ENCODE results near the gene CDC14A. TPM values are rescaled to one million over a fixed set of nuclear protein-coding genes. Genes with fewer than 3 reads are reported as not detected.

Gene CDC14A
- total RNA-seq, 2 donors from 2014 or later, result 10.6 to 11.3 TPM

DNA sequence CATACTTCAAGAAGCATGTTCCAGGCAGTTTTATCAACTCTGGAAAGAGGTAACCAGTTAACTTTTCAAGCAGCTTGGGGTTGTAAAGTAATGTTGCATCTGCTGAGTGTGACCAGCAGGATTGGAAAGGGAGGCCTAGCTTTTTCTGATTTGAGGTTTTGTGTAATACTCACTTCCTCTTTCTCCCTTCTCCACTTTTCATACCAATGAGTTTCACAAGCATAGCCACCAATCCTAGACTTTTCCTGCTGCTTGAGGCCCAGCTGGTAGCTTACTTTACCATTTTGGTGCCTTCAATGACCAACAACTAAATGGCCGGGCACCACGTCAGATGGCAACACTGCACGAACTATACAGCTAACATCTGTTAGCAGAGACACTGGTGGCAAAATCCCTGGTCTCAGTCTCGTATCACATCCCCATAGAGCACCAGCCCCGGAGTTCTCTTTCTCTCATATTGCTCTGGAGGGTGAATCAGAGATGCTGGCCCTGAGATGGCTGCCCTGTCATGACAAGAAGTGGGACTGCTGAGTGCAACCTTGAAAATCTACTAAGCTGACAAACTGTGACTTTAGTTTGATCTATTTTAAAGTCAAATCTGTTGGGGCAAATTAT is 170.8 kb downstream of the CDC14A start:
- TF ChIP-seq, protein P1, sequence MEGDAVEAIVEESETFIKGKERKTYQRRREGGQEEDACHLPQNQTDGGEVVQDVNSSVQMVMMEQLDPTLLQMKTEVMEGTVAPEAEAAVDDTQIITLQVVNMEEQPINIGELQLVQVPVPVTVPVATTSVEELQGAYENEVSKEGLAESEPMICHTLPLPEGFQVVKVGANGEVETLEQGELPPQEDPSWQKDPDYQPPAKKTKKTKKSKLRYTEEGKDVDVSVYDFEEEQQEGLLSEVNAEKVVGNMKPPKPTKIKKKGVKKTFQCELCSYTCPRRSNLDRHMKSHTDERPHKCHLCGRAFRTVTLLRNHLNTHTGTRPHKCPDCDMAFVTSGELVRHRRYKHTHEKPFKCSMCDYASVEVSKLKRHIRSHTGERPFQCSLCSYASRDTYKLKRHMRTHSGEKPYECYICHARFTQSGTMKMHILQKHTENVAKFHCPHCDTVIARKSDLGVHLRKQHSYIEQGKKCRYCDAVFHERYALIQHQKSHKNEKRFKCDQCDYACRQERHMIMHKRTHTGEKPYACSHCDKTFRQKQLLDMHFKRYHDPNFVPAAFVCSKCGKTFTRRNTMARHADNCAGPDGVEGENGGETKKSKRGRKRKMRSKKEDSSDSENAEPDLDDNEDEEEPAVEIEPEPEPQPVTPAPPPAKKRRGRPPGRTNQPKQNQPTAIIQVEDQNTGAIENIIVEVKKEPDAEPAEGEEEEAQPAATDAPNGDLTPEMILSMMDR (IDR thresholded peaks at IDR 0.05), result no peak
- DNase-seq (ENCODE audit: low spot score) (no peak), ATAC-seq (ENCODE audit: insufficient number of reproducible peaks, low FRiP score, low read depth) (no peak)
- H3K9me3 ChIP-seq, result no peaks in the 10 kb centered on the region
- no peaks in the 10 kb centered on the region for H3K36me3 ChIP-seq
- no peak overlapping the region for H3K27ac ChIP-seq
- H3K4me1 ChIP-seq (ENCODE audit: control insufficient read depth in 1 of 2, low read depth in 2 of 2), result peaks cover 0 to 7% of the 10 kb centered on the region in 2 donors
- no peak overlapping the region for H3K4me3 ChIP-seq
- no peaks in the 10 kb centered on the region for H3K27me3 ChIP-seq (replicated peaks; ENCODE audit: insufficient read depth)

DNA sequence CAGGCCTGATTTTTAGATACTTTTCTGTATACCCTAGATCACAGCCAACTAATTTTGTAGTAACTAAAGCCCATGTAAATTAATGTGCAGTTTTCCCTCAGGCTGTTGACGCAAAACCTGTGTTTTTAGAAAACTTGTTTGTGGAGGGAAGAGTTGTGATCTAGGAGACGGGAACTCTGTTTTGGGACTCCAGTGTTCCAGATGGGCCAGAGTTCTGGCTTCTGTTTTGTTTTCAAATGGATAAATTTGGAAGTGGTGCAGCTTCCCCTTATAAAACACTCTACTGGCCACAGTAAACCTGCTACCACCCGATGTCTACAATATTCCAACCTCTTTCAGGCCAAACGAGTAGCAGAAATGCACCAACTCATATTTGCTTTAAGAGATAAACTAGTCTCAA is 172.0 kb downstream of the CDC14A start:
- no peaks in the 10 kb centered on the region for H3K27me3 ChIP-seq (replicated peaks; ENCODE audit: insufficient read depth)
- no peak for ATAC-seq (ENCODE audit: insufficient number of reproducible peaks, low FRiP score, low read depth)
- no peaks in the 10 kb centered on the region for H3K9me3 ChIP-seq
- H3K4me1 ChIP-seq (ENCODE audit: control insufficient read depth in 1 of 2, low read depth in 2 of 2), result peaks cover 0 to 13% of the 10 kb centered on the region in 2 donors
- H3K36me3 ChIP-seq, result no peaks in the 10 kb centered on the region
- no peak overlapping the region for H3K27ac ChIP-seq
- no peak for DNase-seq (ENCODE audit: low spot score)
- TF ChIP-seq, protein P1 (IDR thresholded peaks at IDR 0.05), result no peak
- H3K4me3 ChIP-seq, result no peak overlapping the region

DNA sequence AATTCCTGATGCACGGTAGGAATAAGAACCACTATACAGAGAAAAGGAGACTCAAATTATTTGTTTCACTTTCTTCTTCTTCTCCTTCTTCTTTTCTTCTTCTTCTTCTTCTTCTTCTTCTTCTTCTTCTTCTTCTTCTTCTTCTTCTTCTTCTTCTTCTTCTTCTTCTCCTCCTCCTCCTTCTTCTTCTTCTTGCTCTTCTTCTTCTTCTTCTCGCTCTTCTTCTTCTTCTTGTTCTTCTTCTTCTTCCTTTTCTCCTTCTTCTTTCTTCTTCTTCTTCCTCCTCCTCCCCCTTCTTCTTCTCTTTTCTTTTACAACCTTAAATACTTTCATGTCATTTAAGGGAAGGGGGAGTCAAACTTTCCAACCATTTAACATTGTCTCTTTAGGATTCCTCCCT is 174.6 kb downstream of the CDC14A start:
- Histone ChIP-seq H3K4me3 (no peak overlapping the region), H3K36me3 (no peaks in the 10 kb centered on the region), H3K9me3 (no peaks in the 10 kb centered on the region), H3K4me1 (ENCODE audit: control insufficient read depth in 1 of 2, low read depth in 2 of 2) (peaks cover 4 to 18% of the 10 kb centered on the region in 2 donors), H3K27me3 (replicated peaks; ENCODE audit: insufficient read depth) (no peaks in the 10 kb centered on the region), H3K27ac (no peak overlapping the region)
- no peak for DNase-seq (ENCODE audit: low spot score)
- no peak for ATAC-seq (ENCODE audit: insufficient number of reproducible peaks, low FRiP score, low read depth)
- TF ChIP-seq, protein P1 (IDR thresholded peaks at IDR 0.05), result no peak

DNA sequence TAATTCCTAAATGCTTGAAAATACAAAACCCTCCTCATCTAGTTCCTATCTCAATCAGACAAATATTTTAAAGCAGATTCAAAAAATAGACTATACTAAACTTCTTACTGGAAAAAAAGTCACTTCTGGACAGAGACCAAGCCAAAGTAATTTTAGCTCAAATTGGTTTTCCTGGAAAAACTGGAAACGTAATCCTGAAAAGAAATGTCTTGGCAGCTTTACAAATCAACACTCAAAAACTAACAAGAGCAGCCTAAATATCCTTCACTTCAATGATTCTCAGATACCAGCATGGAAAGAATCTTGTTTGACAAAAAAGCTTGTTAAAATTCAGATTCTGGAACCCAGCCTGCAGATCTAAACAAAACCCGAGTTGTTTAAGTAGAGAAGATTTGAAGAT is 176.6 kb downstream of the CDC14A start:
- no peak overlapping the region for H3K27ac ChIP-seq
- no peaks in the 10 kb centered on the region for H3K27me3 ChIP-seq (replicated peaks; ENCODE audit: insufficient read depth)
- H3K36me3 ChIP-seq, result no peaks in the 10 kb centered on the region
- no peak overlapping the region for H3K4me3 ChIP-seq
- DNase-seq (ENCODE audit: low spot score) (no peak), ATAC-seq (ENCODE audit: insufficient number of reproducible peaks, low FRiP score, low read depth) (no peak)
- TF ChIP-seq, protein P1 (IDR thresholded peaks at IDR 0.05), result no peak
- peaks cover 4 to 18% of the 10 kb centered on the region in 2 donors for H3K4me1 ChIP-seq (ENCODE audit: control insufficient read depth in 1 of 2, low read depth in 2 of 2)
- no peaks in the 10 kb centered on the region for H3K9me3 ChIP-seq

DNA sequence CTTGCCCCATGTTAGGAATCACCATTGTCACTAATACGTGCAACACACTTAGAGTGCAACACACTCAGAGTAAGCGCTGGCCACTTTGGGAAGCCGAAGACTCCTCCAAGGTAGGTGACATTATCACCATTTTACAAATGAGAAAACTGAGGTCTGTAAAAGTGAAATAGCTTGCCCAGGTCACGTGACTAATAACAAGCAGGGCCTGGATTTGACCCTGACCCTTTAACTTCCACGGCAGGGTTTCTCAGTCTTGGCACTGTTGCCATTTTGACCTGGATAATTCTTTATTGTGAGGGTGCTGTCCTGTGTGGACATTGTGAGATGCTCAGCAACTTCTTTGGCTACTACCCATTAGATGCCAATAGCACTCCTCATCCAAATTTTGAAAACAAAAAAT is 177.8 kb downstream of the CDC14A start:
- no peak for DNase-seq (ENCODE audit: low spot score)
- H3K36me3 ChIP-seq, result no peaks in the 10 kb centered on the region
- no peak overlapping the region for H3K4me3 ChIP-seq
- H3K27ac ChIP-seq, result no peak overlapping the region
- no peak for ATAC-seq (ENCODE audit: insufficient number of reproducible peaks, low FRiP score, low read depth)
- H3K4me1 ChIP-seq (ENCODE audit: control insufficient read depth in 1 of 2, low read depth in 2 of 2), result peaks cover 4 to 12% of the 10 kb centered on the region in 2 donors
- no peaks in the 10 kb centered on the region for H3K9me3 ChIP-seq
- no peaks in the 10 kb centered on the region for H3K27me3 ChIP-seq (replicated peaks; ENCODE audit: insufficient read depth)
- TF ChIP-seq, protein P1 (IDR thresholded peaks at IDR 0.05), result no peak
